Measurements from ENCODE around the gene TLR10.
"Not testable (repeated sequence)": the region's sequence is repeated elsewhere in the genome, so short reads cannot be mapped to it uniquely, and the experiment has no call there.

The TLR10 gene

GRCh38 chr4:38800961-38801450 lies 18.2 kb upstream of the TLR10 start:
- no peak for DNase-seq (ENCODE audit: low spot score)

GRCh38 chr4:38800366-38800765 lies 17.6 kb upstream of the TLR10 start:
- no peak for DNase-seq (ENCODE audit: low spot score)

GRCh38 chr4:38795087-38795486 lies 12.3 kb upstream of the TLR10 start:
- DNase-seq (ENCODE audit: low spot score): no peak

GRCh38 chr4:38794051-38794450 lies 11.3 kb upstream of the TLR10 start:
- no peak for DNase-seq (ENCODE audit: low spot score)

GRCh38 chr4:38791010-38791409 lies 8.2 kb upstream of the TLR10 start:
- DNase-seq (ENCODE audit: low spot score): no peak

- DNase-seq (ENCODE audit: low spot score): no peak
Observed at GRCh38 chr4:38788317-38788716, 5.5 kb upstream of the TLR10 start.

GRCh38 chr4:38787693-38788092 lies 4.9 kb upstream of the TLR10 start:
- no peak for DNase-seq (ENCODE audit: low spot score)

GRCh38 chr4:38785901-38786402 lies 3.2 kb upstream of the TLR10 start:
- DNase-seq (ENCODE audit: low spot score): no peak

- no peak for DNase-seq (ENCODE audit: low spot score)
Observed at GRCh38 chr4:38785041-38785790, 2.4 kb upstream of the TLR10 start.

- DNase-seq (ENCODE audit: low spot score): no peak
Observed at GRCh38 chr4:38784141-38784540, 1.4 kb upstream of the TLR10 start.

GRCh38 chr4:38783109-38783460 lies 295 bp upstream of the TLR10 start:
- DNase-seq (ENCODE audit: low spot score): no peak

- DNase-seq (ENCODE audit: low spot score): no peak
Observed at GRCh38 chr4:38781854-38782261, 932 bp downstream of the TLR10 start.

GRCh38 chr4:38780833-38781484 lies 1.8 kb downstream of the TLR10 start:
- DNase-seq (ENCODE audit: low spot score): no peak

- no peak for DNase-seq (ENCODE audit: low spot score)
Observed at GRCh38 chr4:38779790-38780189, 3.0 kb downstream of the TLR10 start.

GRCh38 chr4:38777925-38778324 lies 4.9 kb downstream of the TLR10 start:
- DNase-seq (ENCODE audit: low spot score): not testable (repeated sequence)

GRCh38 chr4:38775326-38775725 lies 7.5 kb downstream of the TLR10 start:
- no peak for DNase-seq (ENCODE audit: low spot score)

GRCh38 chr4:38774181-38774955 lies 8.4 kb downstream of the TLR10 start:
- DNase-seq (ENCODE audit: low spot score): no peak

- DNase-seq (ENCODE audit: low spot score): not testable (repeated sequence)
Observed at GRCh38 chr4:38770281-38770680, 12.5 kb downstream of the TLR10 start.

GRCh38 chr4:38769857-38770256 lies 12.9 kb downstream of the TLR10 start:
- DNase-seq (ENCODE audit: low spot score): no peak

- no peak for DNase-seq (ENCODE audit: low spot score)
Observed at GRCh38 chr4:38769441-38769840, 13.3 kb downstream of the TLR10 start.

- no peak for DNase-seq (ENCODE audit: low spot score)
Observed at GRCh38 chr4:38768968-38769394, 13.8 kb downstream of the TLR10 start.

GRCh38 chr4:38766940-38767339 lies 15.8 kb downstream of the TLR10 start:
- not testable (repeated sequence) for DNase-seq (ENCODE audit: low spot score)

- DNase-seq (ENCODE audit: low spot score): no peak
Observed at GRCh38 chr4:38765382-38765781, 17.4 kb downstream of the TLR10 start.

Data from AG08396 (cell line).